ENCODE measurements around the gene OR10AD1. TPM values are rescaled to one million over a fixed set of nuclear protein-coding genes. Genes with fewer than 3 reads are reported as not detected.

Gene OR10AD1
- total and polyA plus RNA-seq, 9 of the 15 experiments (the other 6 are each of a cell fraction or from before 2014, with no cell fraction given) = not detected

GRCh38 chr12:48197549-48197970, 5.5 kb downstream of the OR10AD1 start (continued):
- TF ChIP-seq REST (IDR thresholded peaks at IDR 0.05; ENCODE audit: borderline replicate concordance) (0 out of 2 replicates have a peak, but pooled peaks have one; percentile 7), REST (CRISPR knock-in tag; IDR thresholded peaks at IDR 0.05; ENCODE audit: low read depth) (no peak), PTRF (tag; IDR thresholded peaks at IDR 0.05) (no peak), SMARCE1 (IDR thresholded peaks at IDR 0.05) (0 out of 2 replicates have a peak, but pooled peaks have one; percentile 20), SREBF2 (CRISPR knock-in tag; IDR thresholded peaks at IDR 0.05) (no peak), ZSCAN32 (CRISPR knock-in tag; IDR thresholded peaks at IDR 0.05) (no peak), PRDM10 (IDR thresholded peaks at IDR 0.05; ENCODE audit: partially characterized antibody) (no peak), MLX (CRISPR knock-in tag; conservative IDR thresholded peaks at IDR 0.05) (no peak), KDM1A (IDR thresholded peaks at IDR 0.05) (peak; percentile 83 to 85), CTCF (IDR thresholded peaks at IDR 0.05 in 2 of 3, conservative IDR thresholded peaks at IDR 0.05 in 1 of 3; ENCODE audit: insufficient read depth in 2 of 3, low read depth in 1 of 3, low read length in 3 of 3) (peak; percentile 33 to 58 (median 51); a peak in 4 of 6 replicates), HDAC1 (IDR thresholded peaks at IDR 0.05) (peak in 1 of 2 experiments; percentile 39; a peak in 1 of 4 replicates), EZH2 (IDR thresholded peaks at IDR 0.05; ENCODE audit: borderline replicate concordance, low read depth, low read length) (no peak), MAFG (tag; conservative IDR thresholded peaks at IDR 0.05) (peak; percentile 84), SMAD4 (CRISPR knock-in tag; conservative IDR thresholded peaks at IDR 0.05) (no peak)

Measured in K562 (cell line).